Measurements from ENCODE around the gene GIMAP8. TPM values are rescaled to one million over a fixed set of nuclear protein-coding genes. Genes with fewer than 3 reads are reported as not detected.

The GIMAP8 gene
- total RNA-seq, 1 experiment from 2014 or later, result 0.07 TPM

DNA sequence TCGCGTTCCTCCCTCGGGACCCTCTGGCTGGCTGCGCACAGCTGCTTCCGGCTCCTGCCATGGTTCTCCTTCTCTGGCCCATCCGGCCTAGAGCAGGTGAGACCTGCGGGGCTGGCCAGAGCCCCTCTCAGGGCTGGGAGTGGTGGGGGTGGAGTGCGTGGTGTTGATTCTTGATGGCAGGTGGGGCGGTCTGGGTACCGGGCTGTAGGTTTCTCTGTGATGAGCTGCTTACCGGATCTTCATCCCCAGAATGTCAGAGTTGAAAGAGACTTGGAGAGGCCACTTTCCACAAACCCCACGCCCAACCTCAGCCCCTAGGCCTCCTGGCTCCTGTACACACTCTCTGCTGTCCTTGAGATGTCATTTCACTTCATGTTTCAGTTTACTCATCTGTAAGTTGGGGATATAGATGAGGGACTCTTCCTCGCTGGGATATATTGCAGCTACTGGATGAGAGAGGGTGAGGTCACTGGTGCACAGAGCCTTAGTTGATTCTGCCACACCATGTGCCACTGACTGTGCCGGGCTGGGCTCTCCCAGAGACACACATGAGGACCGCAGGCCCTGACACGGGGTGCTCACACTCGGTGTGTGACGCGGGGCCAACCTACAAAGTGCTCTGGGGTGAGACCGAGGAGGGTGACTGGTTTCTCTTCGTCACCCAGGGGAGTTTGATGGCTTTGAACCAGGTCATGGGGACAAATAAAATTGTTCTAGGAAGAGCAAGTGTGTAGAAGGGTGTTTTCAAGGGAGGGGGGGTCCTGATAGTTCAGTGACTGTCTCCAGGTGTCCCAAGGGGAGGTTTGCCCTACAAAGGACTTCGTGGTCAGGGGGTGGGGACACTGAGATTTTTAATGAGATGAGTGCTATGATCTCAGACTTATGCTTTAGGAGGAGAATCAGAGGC lies 41.8 kb upstream of the GIMAP8 start:
- H3K4me3 Mint-ChIP-seq (ENCODE audit: unreplicated experiment), result no peak overlapping the region
- BruUV-seq (replicated peaks), result no TSS peak
- no peak overlapping the region for H3K4me3 ChIP-seq (ENCODE audit: low read depth, low read length)
- no peaks in the 10 kb centered on the region for H3K36me3 Mint-ChIP-seq (ENCODE audit: insufficient read depth, unreplicated experiment)
- intact Hi-C loops (cut with micrococcal nuclease; ENCODE audit: unreplicated experiment), result no loop called here
- CTCF ChIA-PET, result no interaction called here
- POLR2A ChIA-PET, result no interaction called here
- H3K27me3 ChIP-seq (replicated peaks; ENCODE audit: control insufficient read depth, insufficient read depth, low read length), result no peaks in the 10 kb centered on the region
- H3K27me3 Mint-ChIP-seq (ENCODE audit: insufficient read depth, unreplicated experiment), result no peaks in the 10 kb centered on the region
- H3K36me3 ChIP-seq (ENCODE audit: control insufficient read depth, insufficient read depth, low read length), result no peaks in the 10 kb centered on the region
- no peaks in the 10 kb centered on the region for H3K9me3 Mint-ChIP-seq (ENCODE audit: unreplicated experiment)
- H3K4me1 ChIP-seq, result peaks cover 22% of the 10 kb centered on the region
- DNase-seq, result peak in 1 of 2 experiments; percentile 18
- no peak for TF ChIP-seq CTCF (IDR thresholded peaks at IDR 0.05; ENCODE audit: insufficient read depth in 1 of 2, low read depth in 1 of 2, low read length in 1 of 2, severe bottlenecking in 1 of 2, unreplicated experiment in 1 of 2)
- no peak overlapping the region for H3K27ac Mint-ChIP-seq (ENCODE audit: unreplicated experiment)
- H3K4me1 Mint-ChIP-seq (ENCODE audit: low read depth, unreplicated experiment), result peaks cover 18% of the 10 kb centered on the region
- H3K9me3 ChIP-seq, result no peaks in the 10 kb centered on the region

- Histone ChIP-seq H3K27me3 (replicated peaks; ENCODE audit: control insufficient read depth, insufficient read depth, low read length) (no peaks in the 10 kb centered on the region), H3K36me3 (ENCODE audit: control insufficient read depth, insufficient read depth, low read length) (no peaks in the 10 kb centered on the region), H3K4me3 (ENCODE audit: low read depth, low read length) (no peak overlapping the region), H3K4me1 (peaks cover 14% of the 10 kb centered on the region), H3K9me3 (no peaks in the 10 kb centered on the region)
- CTCF ChIA-PET, result no interaction called here
- DNase-seq, result peak in 1 of 2 experiments; percentile 14
- Mint-ChIP-seq H3K4me3 (ENCODE audit: unreplicated experiment) (no peak overlapping the region), H3K4me1 (ENCODE audit: low read depth, unreplicated experiment) (peaks cover 12% of the 10 kb centered on the region), H3K27ac (ENCODE audit: unreplicated experiment) (no peak overlapping the region), H3K9me3 (ENCODE audit: unreplicated experiment) (no peaks in the 10 kb centered on the region), H3K27me3 (ENCODE audit: insufficient read depth, unreplicated experiment) (no peaks in the 10 kb centered on the region), H3K36me3 (ENCODE audit: insufficient read depth, unreplicated experiment) (no peaks in the 10 kb centered on the region)
- POLR2A ChIA-PET, result no interaction called here
- intact Hi-C loops (cut with micrococcal nuclease; ENCODE audit: unreplicated experiment), result loop anchor here (1.0 kb wide), 1 partner anchor 9 kb away; no protein-coding TSS in a partner anchor
- TF ChIP-seq CTCF (IDR thresholded peaks at IDR 0.05; ENCODE audit: insufficient read depth in 1 of 2, low read depth in 1 of 2, low read length in 1 of 2, severe bottlenecking in 1 of 2, unreplicated experiment in 1 of 2), result no peak
- BruUV-seq (replicated peaks), result no TSS peak
Observed at GRCh38 chr7:150409300-150410030, 41.0 kb upstream of the GIMAP8 start.

- no peaks in the 10 kb centered on the region for H3K36me3 ChIP-seq (ENCODE audit: control insufficient read depth, insufficient read depth, low read length)
- H3K9me3 ChIP-seq, result no peaks in the 10 kb centered on the region
- no TSS peak for BruUV-seq (replicated peaks)
- DNase-seq, result no peak
- Mint-ChIP-seq H3K4me1 (ENCODE audit: low read depth, unreplicated experiment) (peaks cover 11% of the 10 kb centered on the region), H3K9me3 (ENCODE audit: unreplicated experiment) (no peaks in the 10 kb centered on the region), H3K27ac (ENCODE audit: unreplicated experiment) (no peak overlapping the region), H3K4me3 (ENCODE audit: unreplicated experiment) (no peak overlapping the region), H3K36me3 (ENCODE audit: insufficient read depth, unreplicated experiment) (no peaks in the 10 kb centered on the region), H3K27me3 (ENCODE audit: insufficient read depth, unreplicated experiment) (no peaks in the 10 kb centered on the region)
- H3K4me3 ChIP-seq (ENCODE audit: low read depth, low read length), result no peak overlapping the region
- ChIA-PET POLR2A (no interaction called here), CTCF (no interaction called here)
- intact Hi-C loops (cut with micrococcal nuclease; ENCODE audit: unreplicated experiment), result loop anchor here (1.0 kb wide), 1 partner anchor 8 kb away; no protein-coding TSS in a partner anchor
- H3K4me1 ChIP-seq, result peaks cover 14% of the 10 kb centered on the region
- no peak for TF ChIP-seq CTCF (IDR thresholded peaks at IDR 0.05; ENCODE audit: insufficient read depth in 1 of 2, low read depth in 1 of 2, low read length in 1 of 2, severe bottlenecking in 1 of 2, unreplicated experiment in 1 of 2)
- H3K27me3 ChIP-seq (replicated peaks; ENCODE audit: control insufficient read depth, insufficient read depth, low read length), result no peaks in the 10 kb centered on the region
Observed at GRCh38 chr7:150410131-150410530, 40.3 kb upstream of the GIMAP8 start.

Measured in Caco-2 (cell line).